Pancreas (tissue), 10 donors: Measurements from ENCODE around the gene CAMK1D. TPM values are rescaled to one million over a fixed set of nuclear protein-coding genes. Genes with fewer than 3 reads are reported as not detected.

Experiments used
- ATAC-seq, 4 donors: fragments of 200-7000 bp; cut with Tn5 transposase; one replicate each; pipeline versions ENCODE4 v1.8.0 to v1.9.1; 2020; ENCODE audit warnings: mild to moderate bottlenecking in 4 of 4, moderate library complexity in 4 of 4
- DNase-seq, 6 donors: peaks; one replicate each; pipeline ENCODE4 v3.0.0-alpha.2; 2020
- FAIRE-seq: peaks from 2 replicates; lab custom pipeline; 2012; peaks lifted over from hg19 to GRCh38; lab: Jason Lieb, UNC
- H3K27ac ChIP-seq, 4 donors: fragments of 200-600 bp; sonication (generic); 1 replicate in 3 of 4; 2 replicates in 1 of 4; pipeline versions ENCODE4 v1.5.0 to v1.8.0; 2020
- H3K27me3 ChIP-seq, 4 donors: fragments of 200-600 bp; one replicate each; pipeline ENCODE4 v1.8.0; 2021
- H3K36me3 ChIP-seq, 3 donors: fragments of 200-600 bp; sonication (generic) in 1 of 3; one replicate each; pipeline versions ENCODE4 v1.5.0 to v1.8.0; 2020 to 2021
- H3K4me1 ChIP-seq, 3 donors: fragments of 200-600 bp; one replicate each; pipeline ENCODE4 v1.8.0; 2021
- H3K4me3 ChIP-seq, 4 donors: fragments of 200-600 bp; sonication (generic) in 2 of 4; one replicate each; pipeline versions ENCODE4 v1.5.0 to v1.8.0; 2020 to 2021
- H3K9me3 ChIP-seq, 4 donors: fragments of 200-600 bp; one replicate each; pipeline ENCODE4 v1.8.0; 2021
- CTCF ChIP-seq, 4 donors: fragments of 200-600 bp; sonication (generic) in 3 of 4; IDR thresholded peaks; one replicate each; pipeline versions ENCODE4 v1.5.0 to v1.8.0; 2021; ENCODE audit warnings: antibody characterized with exemption in 4 of 4
- WGBS, 2 donors: extraction: QIAGEN DNeasy Blood & Tissue Kit; methylation state at CpG; one replicate each; pipeline ENCODE4 v1.1.7; 2013; 5-methylcytosine and 5-hydroxymethylcytosine counted together
- intact Hi-C, 3 donors: fragments of 100-400 bp; cut with DNase I; formaldehyde crosslinking; loops; one replicate each; pipeline versions ENCODE4 v1.11.1 to v1.14.2; 2022
- polyA plus RNA-seq, 2 donors: library from polyadenylated mRNA; stranded (reverse); fragments of 200-250 nt; gene quantifications; one replicate each; pipeline ENCODE4 v1.2.3, GENCODE V29; 2013
- total RNA-seq, 6 donors: library from RNA; stranded (reverse); fragmentation: NEBNext Ultra II Directional in 4 of 6; extraction: Animal tissue kit (Norgen Biotek cat#: 25700) in 4 of 6; gene quantifications; one replicate each; pipeline versions ENCODE4 v1.2.1 to v1.2.4, GENCODE V29; 2021 to 2023
- donor health status: healthy with polysubstance abuse.
- donor health status: DM: no; HTN: no; CAD: no; lungs with moderate emphysema.
- donor health status: DM: no; HTN: no; CAD: no.
- donor health status: control.
- donor health status: control.
- donor health status: Bipolar disorder and iron deficiency.
- donor health status: DM: yes; HTN: yes; CAD: no.
- donor health status: DM: no; HTN: no; CAD: no.
- donor health status: DM: no; HTN: no; CAD: no.
- donor health status: DM: yes; HTN: yes; CAD: no.

The CAMK1D gene
- total and polyA plus RNA-seq, 8 donors: 2.9 to 30.1 (median 22.7) TPM

- Histone ChIP-seq H3K9me3 (no peaks in the 10 kb centered on the region), H3K27ac (no peak overlapping the region), H3K36me3 (no peaks in the 10 kb centered on the region), H3K27me3 (no peaks in the 10 kb centered on the region), H3K4me3 (no peak overlapping the region), H3K4me1 (no peaks in the 10 kb centered on the region)
- intact Hi-C loops: no loop called here
- TF ChIP-seq CTCF (IDR thresholded peaks at IDR 0.05): no peak
- ATAC-seq (no peak), DNase-seq (no peak), FAIRE-seq (no peak)
- WGBS, 2 donors: 99% methylated on average over 7 to 8 of the region's 8 CpGs
These were observed 77.9 kb downstream of the CAMK1D start for GRCh38 chr10:12427276-12427675.

GRCh38 chr10:12428447-12429135, 79.2 kb downstream of the CAMK1D start:
- Histone ChIP-seq H3K4me1 (peaks cover 0 to 10% (median 7%) of the 10 kb centered on the region in 3 donors), H3K27ac (no peak overlapping the region), H3K4me3 (no peak overlapping the region), H3K9me3 (no peaks in the 10 kb centered on the region), H3K27me3 (no peaks in the 10 kb centered on the region), H3K36me3 (no peaks in the 10 kb centered on the region)
- DNase-seq (no peak), FAIRE-seq (no peak), ATAC-seq (no peak)
- intact Hi-C loops: no loop called here
- WGBS, 2 donors: 87 to 90% methylated on average over 16 of the region's 16 CpGs
- TF ChIP-seq CTCF (IDR thresholded peaks at IDR 0.05): no peak

DNA sequence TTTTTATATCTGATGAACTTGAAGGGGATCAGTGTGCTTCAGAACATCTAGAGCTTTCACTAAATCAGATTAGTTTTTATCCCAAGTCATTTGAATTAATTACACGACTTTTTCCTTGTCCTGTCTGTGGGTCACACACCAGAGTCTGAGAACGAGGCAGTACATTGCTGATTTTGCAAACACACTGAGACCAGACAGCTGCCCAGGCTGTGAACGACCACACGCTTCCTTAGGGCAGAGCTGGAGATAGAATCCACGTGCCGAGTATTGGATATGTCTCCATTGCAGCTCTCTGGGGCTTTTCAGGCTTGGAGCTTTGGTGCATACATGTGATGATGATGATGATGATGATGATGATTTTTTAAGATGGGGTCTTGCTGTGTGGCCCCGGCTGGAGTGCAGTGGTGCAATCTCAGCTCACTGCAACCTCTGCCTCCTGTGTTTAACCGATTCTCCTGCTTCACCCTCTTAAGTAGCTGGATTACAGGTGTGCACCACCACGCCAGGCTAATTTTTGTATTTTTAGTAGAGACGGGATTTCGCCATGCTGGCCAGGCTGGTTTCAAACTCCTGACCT, 81.1 kb downstream of the CAMK1D start:
- Histone ChIP-seq H3K27me3 (no peaks in the 10 kb centered on the region), H3K4me1 (peaks cover 4 to 26% (median 22%) of the 10 kb centered on the region in 3 donors), H3K4me3 (no peak overlapping the region), H3K27ac (no peak overlapping the region), H3K9me3 (no peaks in the 10 kb centered on the region), H3K36me3 (no peaks in the 10 kb centered on the region)
- DNase-seq: no peak
- ATAC-seq: no peak
- TF ChIP-seq CTCF (IDR thresholded peaks at IDR 0.05): no peak
- intact Hi-C loops: no loop called here
- no peak for FAIRE-seq
- 81 to 85% methylated on average over 11 of the region's 11 CpGs for WGBS, 2 donors

GRCh38 chr10:12431151-12432101, 82.1 kb downstream of the CAMK1D start:
- no peaks in the 10 kb centered on the region for H3K27me3 ChIP-seq
- H3K36me3 ChIP-seq: no peaks in the 10 kb centered on the region
- peaks cover 5 to 33% (median 27%) of the 10 kb centered on the region in 3 donors for H3K4me1 ChIP-seq
- 87 to 90% methylated on average over 18 of the region's 18 CpGs for WGBS, 2 donors
- intact Hi-C loops: no loop called here
- no peak for DNase-seq
- no peak overlapping the region for H3K27ac ChIP-seq
- FAIRE-seq: no peak
- TF ChIP-seq CTCF (IDR thresholded peaks at IDR 0.05): no peak
- H3K9me3 ChIP-seq: no peaks in the 10 kb centered on the region
- H3K4me3 ChIP-seq: no peak overlapping the region
- ATAC-seq: no peak
